ENCODE data around the gene LCE2C.

- TF ChIP-seq, protein P1, sequence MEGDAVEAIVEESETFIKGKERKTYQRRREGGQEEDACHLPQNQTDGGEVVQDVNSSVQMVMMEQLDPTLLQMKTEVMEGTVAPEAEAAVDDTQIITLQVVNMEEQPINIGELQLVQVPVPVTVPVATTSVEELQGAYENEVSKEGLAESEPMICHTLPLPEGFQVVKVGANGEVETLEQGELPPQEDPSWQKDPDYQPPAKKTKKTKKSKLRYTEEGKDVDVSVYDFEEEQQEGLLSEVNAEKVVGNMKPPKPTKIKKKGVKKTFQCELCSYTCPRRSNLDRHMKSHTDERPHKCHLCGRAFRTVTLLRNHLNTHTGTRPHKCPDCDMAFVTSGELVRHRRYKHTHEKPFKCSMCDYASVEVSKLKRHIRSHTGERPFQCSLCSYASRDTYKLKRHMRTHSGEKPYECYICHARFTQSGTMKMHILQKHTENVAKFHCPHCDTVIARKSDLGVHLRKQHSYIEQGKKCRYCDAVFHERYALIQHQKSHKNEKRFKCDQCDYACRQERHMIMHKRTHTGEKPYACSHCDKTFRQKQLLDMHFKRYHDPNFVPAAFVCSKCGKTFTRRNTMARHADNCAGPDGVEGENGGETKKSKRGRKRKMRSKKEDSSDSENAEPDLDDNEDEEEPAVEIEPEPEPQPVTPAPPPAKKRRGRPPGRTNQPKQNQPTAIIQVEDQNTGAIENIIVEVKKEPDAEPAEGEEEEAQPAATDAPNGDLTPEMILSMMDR (IDR thresholded peaks at IDR 0.05; ENCODE audit: low read length) = no peak
- no peak for TF ChIP-seq EZH2 (IDR thresholded peaks at IDR 0.05; ENCODE audit: borderline replicate concordance, low read length)
Measured at GRCh38 chr1:152630596-152630995, 44.5 kb upstream of the LCE2C start.

Data from OCI-LY1 (cell line).